Tibial artery (tissue), 4 donors: ENCODE data around the gene ABHD12B.

Experiments
- DNase-seq, 2 donors: peaks; one replicate each; pipeline ENCODE4 v3.0.0-alpha.2; 2019
- H3K27ac ChIP-seq, 2 donors: fragments of 200-600 bp; sonication (generic) in 1 of 2; 1 replicate in 1 of 2; 2 replicates in 1 of 2; pipeline ENCODE4 v1.5.1; 2018 to 2019; ENCODE audit warnings: mild to moderate bottlenecking in 1 of 2
- H3K27me3 ChIP-seq, 2 donors: fragments of 200-600 bp; sonication (generic) in 1 of 2; one replicate each; pipeline versions ENCODE4 v1.5.1 to v1.6.0; 2016 to 2019
- H3K36me3 ChIP-seq, 3 donors: fragments of 200-600 bp; sonication (generic) in 2 of 3; one replicate each; pipeline ENCODE4 v1.5.1; 2016 to 2019; ENCODE audit warnings: mild to moderate bottlenecking in 2 of 3
- H3K4me1 ChIP-seq, 4 donors: fragments of 200-600 bp; sonication (generic) in 2 of 4; 1 replicate in 3 of 4; 2 replicates in 1 of 4; pipeline ENCODE4 v1.5.1; 2016 to 2019
- H3K4me3 ChIP-seq, 2 donors: fragments of 200-600 bp; sonication (generic) in 1 of 2; 1 replicate in 1 of 2; 2 replicates in 1 of 2; pipeline ENCODE4 v1.5.1; 2018 to 2019; ENCODE audit warnings: mild to moderate bottlenecking in 2 of 2
- H3K9me3 ChIP-seq, 3 donors: fragments of 200-600 bp; sonication (generic) in 1 of 3; one replicate each; pipeline ENCODE4 v1.5.1; 2016 to 2019
- intact Hi-C: fragments of 100-400 bp; cut with DNase I; formaldehyde crosslinking; loops from one replicate; pipeline ENCODE4 v1.15.0; 2023; ENCODE audit warnings: low total_unique reads
- TF ChIP-seq, protein P1 (sequence below), 2 experiments: fragments of 200-600 bp in 1 of 2; fragments of 450-650 bp in 1 of 2; IDR thresholded peaks; one replicate each; pipeline ENCODE4 v1.5.1; 2017 to 2019; ENCODE audit warnings: antibody characterized with exemption in 2 of 2, mild to moderate bottlenecking in 1 of 2, moderate library complexity in 1 of 2

The ABHD12B gene

DNA sequence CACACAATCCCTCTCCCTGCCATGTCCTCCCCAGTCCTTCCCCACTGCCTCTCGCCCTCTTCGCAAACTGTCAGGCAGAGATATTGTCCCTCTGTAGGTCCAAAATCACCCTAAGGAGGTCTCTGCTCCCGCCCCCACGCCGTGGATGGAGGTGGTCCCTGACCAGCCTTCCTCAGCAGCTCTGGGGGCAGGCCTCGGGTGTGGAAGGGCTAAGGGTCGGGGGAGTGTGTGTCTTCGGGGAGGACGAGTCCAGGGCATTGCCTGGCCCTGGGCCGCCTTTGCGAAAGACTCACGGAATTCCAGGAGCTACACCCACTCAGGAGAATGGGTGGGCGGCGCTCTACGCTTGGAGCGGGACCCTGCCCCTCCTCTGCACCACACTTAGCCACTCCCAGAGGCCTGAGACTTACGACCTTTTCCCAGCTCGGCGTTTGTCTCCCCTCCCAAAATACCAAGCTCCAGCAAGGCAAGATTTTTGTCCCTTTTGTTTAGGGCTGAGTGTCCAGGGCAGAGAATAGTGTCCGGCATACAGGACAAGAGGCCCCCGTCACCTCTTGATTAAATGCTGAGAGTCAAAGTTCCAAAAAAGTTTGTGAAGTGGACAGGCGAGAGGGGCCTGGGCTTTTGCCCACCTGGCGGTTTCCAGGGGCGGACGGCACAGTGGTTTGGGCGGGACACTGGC is 71.5 kb downstream of the ABHD12B start:
- DNase-seq: peak; percentile 77 to 79
- H3K27me3 ChIP-seq: no peaks in the 10 kb centered on the region
- H3K27ac ChIP-seq: peak overlapping the region; percentile 84 to 88
- H3K36me3 ChIP-seq: no peaks in the 10 kb centered on the region
- peaks cover 0 to 10% (median 9%) of the 10 kb centered on the region in 4 donors for H3K4me1 ChIP-seq
- TF ChIP-seq, protein P1, sequence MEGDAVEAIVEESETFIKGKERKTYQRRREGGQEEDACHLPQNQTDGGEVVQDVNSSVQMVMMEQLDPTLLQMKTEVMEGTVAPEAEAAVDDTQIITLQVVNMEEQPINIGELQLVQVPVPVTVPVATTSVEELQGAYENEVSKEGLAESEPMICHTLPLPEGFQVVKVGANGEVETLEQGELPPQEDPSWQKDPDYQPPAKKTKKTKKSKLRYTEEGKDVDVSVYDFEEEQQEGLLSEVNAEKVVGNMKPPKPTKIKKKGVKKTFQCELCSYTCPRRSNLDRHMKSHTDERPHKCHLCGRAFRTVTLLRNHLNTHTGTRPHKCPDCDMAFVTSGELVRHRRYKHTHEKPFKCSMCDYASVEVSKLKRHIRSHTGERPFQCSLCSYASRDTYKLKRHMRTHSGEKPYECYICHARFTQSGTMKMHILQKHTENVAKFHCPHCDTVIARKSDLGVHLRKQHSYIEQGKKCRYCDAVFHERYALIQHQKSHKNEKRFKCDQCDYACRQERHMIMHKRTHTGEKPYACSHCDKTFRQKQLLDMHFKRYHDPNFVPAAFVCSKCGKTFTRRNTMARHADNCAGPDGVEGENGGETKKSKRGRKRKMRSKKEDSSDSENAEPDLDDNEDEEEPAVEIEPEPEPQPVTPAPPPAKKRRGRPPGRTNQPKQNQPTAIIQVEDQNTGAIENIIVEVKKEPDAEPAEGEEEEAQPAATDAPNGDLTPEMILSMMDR (IDR thresholded peaks at IDR 0.05): no peak
- intact Hi-C loops: no loop called here
- no peaks in the 10 kb centered on the region for H3K9me3 ChIP-seq
- H3K4me3 ChIP-seq: peak overlapping the region; percentile 68 to 77

DNA sequence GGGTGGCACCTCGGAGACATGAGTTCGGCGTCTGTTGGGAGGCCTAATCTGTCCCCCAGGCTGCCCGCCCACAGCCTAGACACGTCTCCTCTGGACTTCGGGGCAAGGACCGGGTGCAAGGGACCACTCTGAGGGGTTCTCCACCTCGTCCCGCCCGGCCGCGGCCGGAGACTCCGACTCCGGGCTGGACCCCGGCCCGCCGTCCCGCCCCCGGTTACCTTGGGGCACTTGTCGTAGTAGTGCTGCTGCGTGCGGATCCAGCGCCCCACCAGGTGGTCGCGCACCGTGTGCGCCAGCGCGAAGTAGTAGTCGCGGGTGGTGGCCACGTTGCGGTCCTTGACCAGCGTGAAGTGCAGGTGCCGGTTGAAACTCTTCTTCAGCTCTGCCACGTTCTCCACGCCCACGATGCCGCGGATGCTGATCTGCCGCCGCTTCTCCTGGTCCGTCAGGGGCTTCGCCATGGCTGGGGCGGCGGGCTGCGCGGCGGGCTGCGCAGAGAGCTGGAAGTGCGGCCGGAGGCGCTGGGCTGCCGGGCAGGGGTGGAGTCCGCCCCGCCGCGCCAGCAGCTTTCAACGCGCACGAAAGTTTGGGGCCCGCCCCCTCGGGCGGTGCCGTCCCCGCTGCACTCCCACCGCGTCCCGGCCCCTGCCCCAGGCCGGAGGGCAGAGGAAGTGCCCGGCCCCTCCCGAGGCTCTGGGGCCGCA is 72.2 kb downstream of the ABHD12B start, which contains the start of gene PYGL:
TSS of gene PYGL (minus strand) at position 541 of the 704 bp plus-strand sequence. CDS start at position 461, 80 bp downstream.
- Histone ChIP-seq H3K4me3 (peak within 1 kb of the TSS; percentile 68 to 77), H3K9me3 (no peaks in the 10 kb centered on the region), H3K4me1 (peaks cover 0 to 10% (median 9%) of the 10 kb centered on the region in 4 donors), H3K27me3 (no peaks in the 10 kb centered on the region), H3K36me3 (no peaks in the 10 kb centered on the region), H3K27ac (peak within 1 kb of the TSS; percentile 84 to 88)
- peak; percentile 76 to 87 for DNase-seq
- intact Hi-C loops: no loop called here
- TF ChIP-seq, protein P1 (IDR thresholded peaks at IDR 0.05): no peak

DNA sequence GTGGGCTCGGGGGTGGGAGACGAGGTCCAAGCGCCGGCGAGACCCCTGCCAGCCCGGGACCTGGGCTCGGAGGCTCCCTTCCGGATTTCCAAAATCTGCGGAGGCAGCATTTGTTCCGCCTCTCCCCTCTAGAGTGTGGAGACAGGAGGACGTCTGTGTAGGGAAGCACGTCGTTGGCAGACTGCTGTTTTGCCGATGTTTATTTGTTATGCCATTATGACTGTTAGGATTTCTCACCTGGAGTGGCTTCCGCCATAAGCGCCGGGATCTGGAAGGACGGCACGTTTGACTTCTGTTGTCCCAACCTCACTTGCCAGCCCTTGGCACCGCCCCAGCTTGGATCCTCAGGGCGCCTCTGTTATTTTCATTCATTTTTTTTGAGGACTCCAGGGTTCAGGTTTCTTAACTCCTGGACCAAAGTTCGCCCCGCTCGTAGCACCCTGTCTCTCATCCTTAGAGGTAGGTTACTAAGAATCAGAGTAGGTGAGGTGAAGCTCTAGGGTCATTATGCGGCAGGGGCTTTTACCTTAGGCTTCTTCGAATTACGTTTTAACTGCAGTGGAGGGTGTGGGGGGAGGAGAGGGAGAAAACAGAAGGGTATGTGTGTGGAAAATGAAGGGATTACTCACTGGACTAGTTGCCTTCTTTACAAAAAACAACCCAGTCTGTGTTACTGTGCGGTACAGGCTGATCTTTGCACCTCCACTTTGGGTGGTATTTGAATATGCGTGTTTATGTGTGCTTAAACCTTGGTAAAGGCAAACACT is 73.0 kb downstream of the ABHD12B start:
- TF ChIP-seq, protein P1 (IDR thresholded peaks at IDR 0.05): no peak
- Histone ChIP-seq H3K36me3 (no peaks in the 10 kb centered on the region), H3K27ac (peak overlapping the region; percentile 84 to 88), H3K4me3 (peak overlapping the region; percentile 68 to 77), H3K4me1 (peaks cover 0 to 10% (median 9%) of the 10 kb centered on the region in 4 donors), H3K9me3 (no peaks in the 10 kb centered on the region), H3K27me3 (no peaks in the 10 kb centered on the region)
- peak; percentile 65 to 79 for DNase-seq
- intact Hi-C loops: no loop called here

DNA sequence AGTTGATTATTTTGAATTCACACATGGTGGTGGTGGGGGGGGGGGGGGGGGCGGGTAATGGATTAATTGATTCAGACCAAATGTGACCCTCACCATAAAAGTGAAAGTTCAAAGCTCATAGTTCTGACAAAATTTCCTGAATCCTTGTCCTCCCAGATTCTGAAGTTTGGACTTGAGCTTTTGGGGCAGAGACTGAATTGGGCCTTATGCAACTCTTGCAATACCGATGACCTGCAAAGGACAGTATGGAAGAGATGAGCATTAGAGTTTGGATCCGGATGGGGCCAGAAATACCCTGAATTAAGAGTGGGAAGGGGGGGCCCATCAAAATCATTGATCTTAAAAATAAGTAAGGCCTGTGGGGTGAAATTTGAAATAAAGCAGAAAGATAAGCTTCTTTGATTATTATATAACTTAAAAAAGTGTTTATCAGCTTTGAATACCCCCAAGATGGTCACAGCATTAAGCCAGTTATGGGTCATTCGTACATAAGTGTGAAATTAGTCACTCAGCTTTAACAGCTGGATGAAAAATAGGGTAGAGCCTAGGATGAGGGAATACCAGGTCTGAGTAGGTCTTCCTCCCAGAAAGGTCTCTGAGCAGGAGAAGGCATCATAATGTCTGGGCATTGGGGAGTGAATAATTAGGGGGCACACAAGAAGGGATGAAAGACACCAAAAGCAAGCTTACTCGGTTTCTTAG is 74.5 kb downstream of the ABHD12B start:
- TF ChIP-seq, protein P1 (IDR thresholded peaks at IDR 0.05): no peak
- H3K27me3 ChIP-seq: no peaks in the 10 kb centered on the region
- H3K36me3 ChIP-seq: no peaks in the 10 kb centered on the region
- H3K4me3 ChIP-seq: no peak overlapping the region
- H3K4me1 ChIP-seq: peaks cover 0 to 10% (median 9%) of the 10 kb centered on the region in 4 donors
- H3K9me3 ChIP-seq: no peaks in the 10 kb centered on the region
- no peak overlapping the region for H3K27ac ChIP-seq
- intact Hi-C loops: no loop called here
- DNase-seq: no peak

DNA sequence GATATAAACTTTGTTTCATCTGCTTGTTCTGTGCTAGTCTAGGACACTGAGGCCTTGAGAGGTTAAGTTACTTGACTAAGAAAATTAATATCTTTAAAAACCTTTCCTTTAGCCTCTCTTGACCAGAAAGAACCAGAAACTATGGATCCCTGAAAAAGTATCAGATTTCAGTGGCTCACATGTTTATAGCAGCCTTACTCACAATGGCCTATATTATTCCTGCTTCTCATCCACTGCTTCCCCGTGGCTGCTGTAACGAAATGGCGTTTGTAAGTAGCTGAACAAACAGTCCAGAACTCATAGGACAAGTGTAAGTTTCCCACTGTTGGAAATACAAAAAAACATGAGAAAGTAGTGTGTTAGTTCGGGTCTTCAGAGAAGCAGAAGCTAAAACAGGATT is 75.6 kb downstream of the ABHD12B start:
- H3K27me3 ChIP-seq: no peaks in the 10 kb centered on the region
- H3K9me3 ChIP-seq: no peaks in the 10 kb centered on the region
- H3K4me3 ChIP-seq: no peak overlapping the region
- H3K4me1 ChIP-seq: peaks cover 0 to 10% (median 9%) of the 10 kb centered on the region in 4 donors
- intact Hi-C loops: no loop called here
- TF ChIP-seq, protein P1 (IDR thresholded peaks at IDR 0.05): no peak
- no peaks in the 10 kb centered on the region for H3K36me3 ChIP-seq
- H3K27ac ChIP-seq: no peak overlapping the region
- no peak for DNase-seq
